A549 treated with Mapracorat at 1 μM for 4 hours (cell line): ENCODE measurements around the gene KIF12. TPM values are rescaled to one million over a fixed set of nuclear protein-coding genes. Genes with fewer than 3 reads are reported as not detected.

Experiments
- total RNA-seq: library from RNA; stranded (reverse); fragments of 200-300 nt; extraction: Qiagen RNA extraction; gene quantifications from 5 replicates; pipeline ENCODE4 v1.2.3, GENCODE V29; 2022

The KIF12 gene
- 2.0 to 2.6 TPM (median 2.2 TPM) in 5 replicates for total RNA-seq

DNA sequence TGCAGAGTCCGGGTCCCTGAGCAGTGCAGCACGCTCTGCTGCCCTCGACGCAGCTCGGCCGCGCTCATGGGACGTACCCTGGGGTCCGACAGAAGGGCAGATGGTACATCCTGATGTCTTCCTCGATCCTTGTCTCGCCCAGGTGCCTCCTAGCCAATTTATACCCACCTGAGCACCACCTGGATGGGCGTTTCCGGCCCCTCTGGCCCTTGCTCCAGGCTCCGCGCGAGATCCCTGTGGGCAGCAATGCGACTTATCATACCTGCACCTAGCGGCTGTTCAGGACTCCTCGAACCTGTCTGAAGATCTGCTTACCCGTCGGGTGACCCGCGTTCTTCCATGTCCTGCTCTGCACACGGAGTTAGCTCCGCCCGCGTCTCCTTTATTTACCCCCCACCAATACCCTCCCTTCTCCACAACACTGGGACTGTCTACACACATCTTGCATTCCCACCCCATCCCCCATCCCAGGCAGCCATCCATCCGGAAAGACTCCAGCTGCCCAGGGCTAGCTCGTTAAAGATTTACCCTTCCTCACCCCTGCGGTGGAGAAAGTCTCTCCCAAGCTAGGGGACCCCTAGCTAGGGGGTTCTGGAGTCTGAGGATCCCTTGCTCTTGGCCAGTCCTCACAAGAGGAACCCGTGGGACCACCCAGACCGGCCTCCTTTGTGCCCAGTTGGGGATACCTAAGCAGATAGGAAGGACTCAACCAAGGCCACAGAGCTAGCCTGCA is at the start of gene KIF12:
Gene KIF12, minus strand, starts transcription at position 357 of the 733 bp plus-strand sequence. Its CDS starts 16 bp downstream, at position 341.

GRCh38 chr9:114078021-114078780 is 20.9 kb downstream of the KIF12 start, which contains the start of gene AMBP:
Gene AMBP (minus strand): TSS chr9:114078300. CDS start chr9:114078209, 91 bp downstream.

Other genes with a start within 250 kb of the KIF12 start
- gene ZNF618, start 223.0 kb downstream of the KIF12 start, total RNA-seq = 7.9 to 11.2 TPM (median 10.4 TPM) in 5 replicates
- 6.7 to 9.1 TPM (median 7.4 TPM) in 5 replicates for gene AMBP, start 21.0 kb downstream of the KIF12 start, total RNA-seq
- 6.7 to 11.0 TPM (median 9.4 TPM) in 5 replicates for gene COL27A1, start 56.2 kb upstream of the KIF12 start, total RNA-seq
- gene ORM1, start 223.8 kb upstream of the KIF12 start, total RNA-seq = not detected in 5 replicates
- not detected in 5 replicates for gene ORM2, start 230.6 kb upstream of the KIF12 start, total RNA-seq